HepG2 (cell line): Measurements from ENCODE around the gene FAF2. TPM values are rescaled to one million over a fixed set of nuclear protein-coding genes. Genes with fewer than 3 reads are reported as not detected.

Source experiments
- ARID4A ChIP-seq: sonication (generic); formaldehyde crosslinking; IDR thresholded peaks from 2 replicates; pipeline ENCODE4 v1.5.0; 2020; ENCODE audit warnings: mild to moderate bottlenecking, missing genetic modification reagents, borderline replicate concordance
- BHLHE40 ChIP-seq: IDR thresholded peaks from 2 replicates; pipeline ENCODE4 v1.6.1; 2011; ENCODE audit warnings: low read length, improper control_type of control experiment
- MYNN ChIP-seq: sonication (generic); formaldehyde crosslinking; IDR thresholded peaks from 2 replicates; pipeline ENCODE4 v1.4.0; 2020; ENCODE audit warnings: mild to moderate bottlenecking, low read depth, missing genetic modification reagents
- PHF21A ChIP-seq: sonication (generic); formaldehyde crosslinking; IDR thresholded peaks from 2 replicates; pipeline ENCODE4 v1.5.0; 2020; ENCODE audit warnings: mild to moderate bottlenecking, missing genetic modification reagents
- PRMT3 ChIP-seq: sonication (generic); formaldehyde crosslinking; IDR thresholded peaks from 2 replicates; pipeline ENCODE4 v1.8.1; 2022; ENCODE audit warnings: low read depth, mild to moderate bottlenecking, moderate library complexity, missing genetic modification reagents, borderline replicate concordance
- ZFP36L1 ChIP-seq: sonication (generic); formaldehyde crosslinking; IDR thresholded peaks from 2 replicates; pipeline ENCODE4 v1.8.0; 2022; ENCODE audit warnings: mild to moderate bottlenecking, missing genetic modification reagents, moderate library complexity
- ZNF10 ChIP-seq: sonication (generic); formaldehyde crosslinking; IDR thresholded peaks from 2 replicates; pipeline ENCODE4 v1.4.0; 2020; ENCODE audit warnings: mild to moderate bottlenecking, low read depth, missing genetic modification reagents, borderline replicate concordance
- ZNF407 ChIP-seq: sonication (generic); formaldehyde crosslinking; IDR thresholded peaks from one replicate; pipeline ENCODE4 v1.5.1; 2020; ENCODE audit warnings: mild to moderate bottlenecking, missing genetic modification reagents; ENCODE audit errors: not compliant biosample characterization
- ZNF780A ChIP-seq: sonication (generic); formaldehyde crosslinking; IDR thresholded peaks from 2 replicates; pipeline ENCODE4 v1.8.0; 2022; ENCODE audit warnings: mild to moderate bottlenecking, missing genetic modification reagents, moderate library complexity
- polyA plus RNA-seq, 8 experiments: library from polyadenylated mRNA; depleted of rRNA in 3 of 8; stranded (reverse) in 7 of 8; unstranded in 1 of 8; fragments of >200 nt; fragmentation: Illumina TruSeq in 4 of 8; extraction: Trizol in 4 of 8; gene quantifications; 2 replicates each; pipeline versions ENCODE4 v1.2.1 to v1.2.3, GENCODE V29; 2011 to 2016; ENCODE audit warnings: low read depth in 4 of 8, missing spikeins in 1 of 8, mixed read lengths in 1 of 8; ENCODE audit not compliant: insufficient read depth in 1 of 8
- total RNA-seq, 5 experiments: library from RNA; depleted of rRNA; stranded (reverse); fragments of >200 nt; fragmentation: Illumina TruSeq; extraction: Trizol; gene quantifications; 2 replicates each; pipeline ENCODE4 v1.2.3, GENCODE V29; 2016; ENCODE audit warnings: low read depth in 1 of 5
- TF ChIP-seq, protein P1 (sequence below): fragments of 450-650 bp; IDR thresholded peaks from 2 replicates; pipeline ENCODE4 v1.6.1; 2016
- TF ChIP-seq, protein P2 (sequence below): sonication (generic); formaldehyde crosslinking; IDR thresholded peaks from 2 replicates; pipeline ENCODE4 v1.4.0; 2020; ENCODE audit warnings: missing genetic modification reagents

Gene FAF2
- total and polyA plus RNA-seq, 2 of the 13 experiments (the other 11 are each of a cell fraction or from before 2014, with no cell fraction given): 27.8 to 34.3 TPM

- TF ChIP-seq ARID4A (CRISPR knock-in tag) (peak; percentile 43; the same call in 1 of the 2 replicates), MYNN (no peak), PRMT3 (CRISPR knock-in tag) (no peak), ZNF780A (CRISPR knock-in tag) (no peak), BHLHE40 (peak; percentile 94), ZFP36L1 (CRISPR knock-in tag) (no peak), PHF21A (CRISPR knock-in tag) (peak; percentile 34; the same call in 1 of the 2 replicates), ZNF10 (CRISPR knock-in tag) (no peak), ZNF407 (no peak)
- TF ChIP-seq, protein P1, sequence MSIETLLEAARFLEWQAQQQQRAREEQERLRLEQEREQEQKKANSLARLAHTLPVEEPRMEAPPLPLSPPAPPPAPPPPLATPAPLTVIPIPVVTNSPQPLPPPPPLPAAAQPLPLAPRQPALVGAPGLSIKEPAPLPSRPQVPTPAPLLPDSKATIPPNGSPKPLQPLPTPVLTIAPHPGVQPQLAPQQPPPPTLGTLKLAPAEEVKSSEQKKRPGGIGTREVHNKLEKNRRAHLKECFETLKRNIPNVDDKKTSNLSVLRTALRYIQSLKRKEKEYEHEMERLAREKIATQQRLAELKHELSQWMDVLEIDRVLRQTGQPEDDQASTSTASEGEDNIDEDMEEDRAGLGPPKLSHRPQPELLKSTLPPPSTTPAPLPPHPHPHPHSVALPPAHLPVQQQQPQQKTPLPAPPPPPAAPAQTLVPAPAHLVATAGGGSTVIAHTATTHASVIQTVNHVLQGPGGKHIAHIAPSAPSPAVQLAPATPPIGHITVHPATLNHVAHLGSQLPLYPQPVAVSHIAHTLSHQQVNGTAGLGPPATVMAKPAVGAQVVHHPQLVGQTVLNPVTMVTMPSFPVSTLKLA: 0 out of 2 replicates have a peak, but pooled peaks have one; percentile 4
- TF ChIP-seq, protein P2, sequence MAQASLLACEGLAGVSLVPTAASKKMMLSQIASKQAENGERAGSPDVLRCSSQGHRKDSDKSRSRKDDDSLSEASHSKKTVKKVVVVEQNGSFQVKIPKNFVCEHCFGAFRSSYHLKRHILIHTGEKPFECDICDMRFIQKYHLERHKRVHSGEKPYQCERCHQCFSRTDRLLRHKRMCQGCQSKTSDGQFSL: peak; percentile 90
These were observed 88.8 kb downstream of the FAF2 start, which contains the start of gene RNF44 (continued) for GRCh38 chr5:176536902-176537553.
